WERI-Rb-1 (cell line): Measurements from ENCODE around the gene KLK12.

Source experiments
- DNase-seq: peaks from one replicate; pipeline ENCODE4 v3.0.0-alpha.2; 2020
- H3K27ac ChIP-seq: fragments of 250-450 bp; sonication (Bioruptor Pico); 2 replicates; pipeline ENCODE4 v1.5.1; 2020; ENCODE audit warnings: mild to moderate bottlenecking, moderate library complexity
- H3K27me3 ChIP-seq: fragments of 250-450 bp; sonication (Bioruptor Pico); 2 replicates; pipeline ENCODE4 v1.5.1; 2021; ENCODE audit warnings: mild to moderate bottlenecking, low read depth, moderate library complexity; ENCODE audit not compliant: insufficient read depth, severe bottlenecking
- H3K36me3 ChIP-seq: fragments of 250-450 bp; sonication (Bioruptor Pico); 2 replicates; pipeline ENCODE4 v1.5.1; 2020; ENCODE audit warnings: mild to moderate bottlenecking, moderate library complexity
- H3K4me3 ChIP-seq: 2 replicates; pipeline ENCODE4 v1.5.1; 2011; ENCODE audit warnings: low read depth, mild to moderate bottlenecking, control low read depth, low read length
- H3K9me3 ChIP-seq: fragments of 250-450 bp; sonication (Bioruptor Pico); 2 replicates; pipeline ENCODE4 v1.5.1; 2021; ENCODE audit warnings: mild to moderate bottlenecking, moderate library complexity; ENCODE audit not compliant: severe bottlenecking
- TF ChIP-seq, protein P1 (sequence below): IDR thresholded peaks from 2 replicates; pipeline ENCODE4 v1.5.1; 2011; ENCODE audit warnings: low read depth, mild to moderate bottlenecking, control low read depth, inconsistent platforms, low read length

Gene KLK12

GRCh38 chr19:51060973-51061372 is 26.2 kb upstream of the KLK12 start:
- Histone ChIP-seq H3K36me3 (no peaks in the 10 kb centered on the region), H3K9me3 (no peaks in the 10 kb centered on the region), H3K27ac (no peak overlapping the region), H3K27me3 (peaks cover 74% of the 10 kb centered on the region), H3K4me3 (no peak overlapping the region)
- TF ChIP-seq, protein P1, sequence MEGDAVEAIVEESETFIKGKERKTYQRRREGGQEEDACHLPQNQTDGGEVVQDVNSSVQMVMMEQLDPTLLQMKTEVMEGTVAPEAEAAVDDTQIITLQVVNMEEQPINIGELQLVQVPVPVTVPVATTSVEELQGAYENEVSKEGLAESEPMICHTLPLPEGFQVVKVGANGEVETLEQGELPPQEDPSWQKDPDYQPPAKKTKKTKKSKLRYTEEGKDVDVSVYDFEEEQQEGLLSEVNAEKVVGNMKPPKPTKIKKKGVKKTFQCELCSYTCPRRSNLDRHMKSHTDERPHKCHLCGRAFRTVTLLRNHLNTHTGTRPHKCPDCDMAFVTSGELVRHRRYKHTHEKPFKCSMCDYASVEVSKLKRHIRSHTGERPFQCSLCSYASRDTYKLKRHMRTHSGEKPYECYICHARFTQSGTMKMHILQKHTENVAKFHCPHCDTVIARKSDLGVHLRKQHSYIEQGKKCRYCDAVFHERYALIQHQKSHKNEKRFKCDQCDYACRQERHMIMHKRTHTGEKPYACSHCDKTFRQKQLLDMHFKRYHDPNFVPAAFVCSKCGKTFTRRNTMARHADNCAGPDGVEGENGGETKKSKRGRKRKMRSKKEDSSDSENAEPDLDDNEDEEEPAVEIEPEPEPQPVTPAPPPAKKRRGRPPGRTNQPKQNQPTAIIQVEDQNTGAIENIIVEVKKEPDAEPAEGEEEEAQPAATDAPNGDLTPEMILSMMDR = no peak
- no peak for DNase-seq

- no peak for DNase-seq
- H3K4me3 ChIP-seq = no peak overlapping the region
Measured at GRCh38 chr19:51060336-51060735, 25.5 kb upstream of the KLK12 start.

DNA sequence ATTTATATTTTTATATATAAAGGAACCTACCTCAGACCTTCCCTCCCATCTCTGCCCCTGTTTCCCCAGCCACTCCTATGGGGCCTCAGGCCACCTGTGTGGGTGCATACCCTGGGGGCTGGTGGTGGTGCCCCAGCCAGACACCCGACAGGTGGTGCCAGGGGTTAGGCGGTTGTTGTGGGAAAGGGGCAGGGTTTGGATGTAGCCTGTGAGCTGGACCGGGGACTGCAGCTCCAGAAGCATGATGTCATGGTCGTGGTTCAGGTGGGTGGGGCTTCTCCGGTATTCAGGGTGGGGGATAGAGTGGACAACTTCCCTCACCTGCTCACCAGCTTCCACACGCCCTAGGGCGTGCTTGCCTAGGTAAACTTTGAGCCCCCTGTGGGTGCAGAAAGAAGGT is 24.9 kb upstream of the KLK12 start:
- no peak for DNase-seq
- Histone ChIP-seq H3K27ac (no peak overlapping the region), H3K9me3 (no peaks in the 10 kb centered on the region), H3K36me3 (no peaks in the 10 kb centered on the region), H3K27me3 (peaks cover 82% of the 10 kb centered on the region), H3K4me3 (no peak overlapping the region)
- TF ChIP-seq, protein P1 = no peak

More at GRCh38 chr19:51060336-51060735, 25.5 kb upstream of the KLK12 start:
- no peaks in the 10 kb centered on the region for H3K36me3 ChIP-seq
- H3K27me3 ChIP-seq = peaks cover 76% of the 10 kb centered on the region
- H3K27ac ChIP-seq = no peak overlapping the region
- H3K9me3 ChIP-seq = no peaks in the 10 kb centered on the region
- TF ChIP-seq, protein P1 = no peak

DNA sequence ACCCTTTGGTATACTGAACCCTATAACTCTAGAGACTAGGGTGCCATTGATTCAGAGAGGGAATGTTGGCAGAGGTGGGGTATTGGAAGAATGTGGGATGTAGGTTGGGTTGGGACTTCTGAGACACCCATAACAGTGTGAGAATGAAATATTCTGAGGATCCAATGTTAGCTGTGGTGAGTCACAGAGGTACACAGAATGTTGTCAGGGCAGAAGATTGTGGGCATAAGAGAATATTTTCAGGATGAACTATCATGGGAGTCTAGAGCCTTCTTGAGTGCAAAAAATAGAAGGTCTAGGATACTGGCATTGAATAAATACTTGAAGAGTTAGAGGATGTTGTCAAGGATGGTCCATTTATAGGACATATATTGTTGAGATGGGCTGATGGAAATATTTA is 21.1 kb upstream of the KLK12 start:
- Histone ChIP-seq H3K27me3 (peaks cover 72% of the 10 kb centered on the region), H3K36me3 (no peaks in the 10 kb centered on the region), H3K4me3 (no peak overlapping the region), H3K9me3 (no peaks in the 10 kb centered on the region), H3K27ac (no peak overlapping the region)
- DNase-seq = no peak
- TF ChIP-seq, protein P1 = no peak

DNA sequence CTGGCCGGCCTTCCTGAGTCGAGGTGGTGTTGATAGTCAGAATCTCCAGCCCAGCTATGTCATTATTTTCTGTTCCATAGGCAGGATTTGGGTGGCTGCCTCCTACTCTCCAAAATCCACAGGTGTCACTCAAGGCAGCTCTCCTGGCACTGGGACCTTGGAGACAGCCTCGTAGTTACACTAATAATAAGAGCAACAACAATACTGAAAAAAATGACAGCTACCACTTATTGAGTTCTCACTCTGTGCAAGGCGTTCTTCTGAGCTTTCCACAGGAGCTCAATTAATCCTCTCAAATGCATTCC is 12.2 kb upstream of the KLK12 start:
- Histone ChIP-seq H3K27ac (no peak overlapping the region), H3K27me3 (peaks cover 73% of the 10 kb centered on the region), H3K4me3 (no peak overlapping the region), H3K36me3 (no peaks in the 10 kb centered on the region), H3K9me3 (peaks cover 8% of the 10 kb centered on the region)
- TF ChIP-seq, protein P1 = no peak
- no peak for DNase-seq

- no peak overlapping the region for H3K27ac ChIP-seq
Measured at GRCh38 chr19:51044327-51044726, 9.5 kb upstream of the KLK12 start.

More at GRCh38 chr19:51044327-51044726, 9.5 kb upstream of the KLK12 start:
- H3K27me3 ChIP-seq = peaks cover 75% of the 10 kb centered on the region
- no peaks in the 10 kb centered on the region for H3K36me3 ChIP-seq
- DNase-seq = no peak
- no peak overlapping the region for H3K4me3 ChIP-seq
- H3K9me3 ChIP-seq = peaks cover 2% of the 10 kb centered on the region
- TF ChIP-seq, protein P1 = no peak
